HUDEP-2 (cell line): ENCODE measurements around the gene NMB.
"Not testable (repeated sequence)": the region's sequence is repeated elsewhere in the genome, so short reads cannot be mapped to it uniquely, and the experiment has no call there.

Experiments used
- DNase-seq, 76 experiments: peaks; one replicate each; lab custom pipeline; 2025; ENCODE audit not compliant: unreplicated experiment in 76 of 76; lab: John Stamatoyannopoulos, UW

Gene NMB

GRCh38 chr15:84657748-84658079 lies 285 bp downstream of the NMB start:
- DNase-seq, result no peak

GRCh38 chr15:84656972-84657371 lies 1.0 kb downstream of the NMB start:
- DNase-seq, result no peak

GRCh38 chr15:84654689-84655453 lies 3.1 kb downstream of the NMB start:
- peak in 73 of 76 experiments; percentile 16 to 87 (median 73) for DNase-seq

GRCh38 chr15:84653910-84654688 lies 3.9 kb downstream of the NMB start, which contains the start of gene WDR73:
Gene WDR73 (minus strand): TSS chr15:84654283. CDS start chr15:84654274, 9 bp downstream.
- DNase-seq, result peak in 74 of 76 experiments; percentile 37 to 95 (median 90)

GRCh38 chr15:84653584-84653909 lies 4.5 kb downstream of the NMB start:
- DNase-seq, result no peak

GRCh38 chr15:84649706-84650105 lies 8.3 kb downstream of the NMB start:
- no peak for DNase-seq

GRCh38 chr15:84648539-84648938 lies 9.5 kb downstream of the NMB start:
- peak in 50 of 76 experiments; percentile 3 to 58 (median 30) for DNase-seq

GRCh38 chr15:84647726-84648125 lies 10.3 kb downstream of the NMB start:
- peak in 3 of 76 experiments; percentile 2 to 11 (median 8) for DNase-seq

GRCh38 chr15:84645997-84646396 lies 12.0 kb downstream of the NMB start:
- no peak for DNase-seq

GRCh38 chr15:84645496-84645895 lies 12.5 kb downstream of the NMB start:
- DNase-seq, result no peak

GRCh38 chr15:84643838-84644237 lies 14.2 kb downstream of the NMB start:
- DNase-seq, result no peak

GRCh38 chr15:84642640-84643039 lies 15.4 kb downstream of the NMB start:
- not testable (repeated sequence) for DNase-seq

- not testable (repeated sequence) for DNase-seq
Measured at GRCh38 chr15:84641871-84642270, 16.1 kb downstream of the NMB start.

GRCh38 chr15:84638103-84638502 lies 19.9 kb downstream of the NMB start:
- peak in 8 of 76 experiments; percentile 1 to 26 (median 16) for DNase-seq

- DNase-seq, result no peak
Measured at GRCh38 chr15:84634228-84634837, 23.7 kb downstream of the NMB start.

GRCh38 chr15:84633311-84634227 lies 24.4 kb downstream of the NMB start:
- DNase-seq, result peak in 72 of 76 experiments; percentile 16 to 83 (median 58)

GRCh38 chr15:84631706-84632272 lies 26.2 kb downstream of the NMB start:
- peak in 2 of 76 experiments; percentile 32 to 42 for DNase-seq

- no peak for DNase-seq
Measured at GRCh38 chr15:84629033-84629432, 29.0 kb downstream of the NMB start.

- peak in 5 of 76 experiments; percentile 2 to 15 (median 9) for DNase-seq
Measured at GRCh38 chr15:84625123-84625522, 32.9 kb downstream of the NMB start.

GRCh38 chr15:84624359-84624758 lies 33.6 kb downstream of the NMB start:
- DNase-seq, result no peak
